HPDE6-E6E7 (cell line): Measurements from ENCODE around the gene GGA3.
A peak's percentile ranks its signal among the peaks of the same experiment; 100 is the strongest.
"Not testable (repeated sequence)": the region's sequence is repeated elsewhere in the genome, so short reads cannot be mapped to it uniquely, and the experiment has no call there.

Experiments used
- DNase-seq: peaks from one replicate; pipeline ENCODE4 v3.0.0; 2011; ENCODE audit warnings: missing footprints; ENCODE audit errors: extremely low spot score

Gene GGA3, protein sequence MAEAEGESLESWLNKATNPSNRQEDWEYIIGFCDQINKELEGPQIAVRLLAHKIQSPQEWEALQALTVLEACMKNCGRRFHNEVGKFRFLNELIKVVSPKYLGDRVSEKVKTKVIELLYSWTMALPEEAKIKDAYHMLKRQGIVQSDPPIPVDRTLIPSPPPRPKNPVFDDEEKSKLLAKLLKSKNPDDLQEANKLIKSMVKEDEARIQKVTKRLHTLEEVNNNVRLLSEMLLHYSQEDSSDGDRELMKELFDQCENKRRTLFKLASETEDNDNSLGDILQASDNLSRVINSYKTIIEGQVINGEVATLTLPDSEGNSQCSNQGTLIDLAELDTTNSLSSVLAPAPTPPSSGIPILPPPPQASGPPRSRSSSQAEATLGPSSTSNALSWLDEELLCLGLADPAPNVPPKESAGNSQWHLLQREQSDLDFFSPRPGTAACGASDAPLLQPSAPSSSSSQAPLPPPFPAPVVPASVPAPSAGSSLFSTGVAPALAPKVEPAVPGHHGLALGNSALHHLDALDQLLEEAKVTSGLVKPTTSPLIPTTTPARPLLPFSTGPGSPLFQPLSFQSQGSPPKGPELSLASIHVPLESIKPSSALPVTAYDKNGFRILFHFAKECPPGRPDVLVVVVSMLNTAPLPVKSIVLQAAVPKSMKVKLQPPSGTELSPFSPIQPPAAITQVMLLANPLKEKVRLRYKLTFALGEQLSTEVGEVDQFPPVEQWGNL

DNA sequence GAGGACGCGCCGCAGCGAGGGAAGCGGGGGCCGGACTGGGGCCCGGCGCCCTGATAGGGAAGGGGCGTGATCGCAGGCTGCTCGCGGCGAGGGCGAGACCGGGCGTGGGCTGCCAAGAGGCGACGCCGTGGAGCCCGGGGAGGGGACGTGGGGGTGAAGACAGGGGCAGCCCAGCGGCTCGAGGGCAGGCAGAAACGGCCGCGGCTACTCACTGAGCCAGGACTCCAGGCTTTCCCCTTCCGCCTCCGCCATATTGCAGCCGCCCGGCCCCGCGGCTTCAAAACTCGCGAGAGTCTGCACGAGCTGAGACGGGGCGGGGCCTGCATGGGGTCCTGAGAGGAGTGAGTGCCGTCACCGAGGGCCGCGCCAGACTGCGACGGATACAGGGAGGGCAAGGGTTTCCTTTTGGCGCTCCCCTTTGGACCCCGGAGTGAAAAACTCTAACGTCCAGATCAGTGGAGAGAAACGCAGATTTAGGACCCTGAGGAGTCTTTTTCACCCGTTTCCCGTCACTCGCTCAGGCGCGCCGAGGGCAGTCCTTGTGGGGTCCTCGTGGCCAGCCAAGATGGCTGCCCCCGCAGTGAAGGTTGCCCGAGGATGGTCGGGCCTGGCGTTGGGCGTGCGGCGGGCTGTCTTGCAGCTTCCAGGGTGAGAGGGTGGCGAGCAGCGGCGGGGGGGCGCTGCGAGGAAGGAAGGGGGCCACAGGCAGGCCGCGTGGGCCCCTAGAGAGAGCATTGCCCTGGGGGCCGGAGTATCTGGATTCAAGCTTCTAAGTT lies at the start of gene GGA3, which contains the start of gene MRPS7:
Gene GGA3, minus strand, starts transcription at position 271 of the 776 bp plus-strand sequence. Its CDS starts 19 bp downstream, at position 252.
Gene MRPS7, plus strand, starts transcription at position 544 of the 776 bp plus-strand sequence. Its CDS starts 22 bp downstream, at position 566.
- peak; percentile 94 for DNase-seq

DNA sequence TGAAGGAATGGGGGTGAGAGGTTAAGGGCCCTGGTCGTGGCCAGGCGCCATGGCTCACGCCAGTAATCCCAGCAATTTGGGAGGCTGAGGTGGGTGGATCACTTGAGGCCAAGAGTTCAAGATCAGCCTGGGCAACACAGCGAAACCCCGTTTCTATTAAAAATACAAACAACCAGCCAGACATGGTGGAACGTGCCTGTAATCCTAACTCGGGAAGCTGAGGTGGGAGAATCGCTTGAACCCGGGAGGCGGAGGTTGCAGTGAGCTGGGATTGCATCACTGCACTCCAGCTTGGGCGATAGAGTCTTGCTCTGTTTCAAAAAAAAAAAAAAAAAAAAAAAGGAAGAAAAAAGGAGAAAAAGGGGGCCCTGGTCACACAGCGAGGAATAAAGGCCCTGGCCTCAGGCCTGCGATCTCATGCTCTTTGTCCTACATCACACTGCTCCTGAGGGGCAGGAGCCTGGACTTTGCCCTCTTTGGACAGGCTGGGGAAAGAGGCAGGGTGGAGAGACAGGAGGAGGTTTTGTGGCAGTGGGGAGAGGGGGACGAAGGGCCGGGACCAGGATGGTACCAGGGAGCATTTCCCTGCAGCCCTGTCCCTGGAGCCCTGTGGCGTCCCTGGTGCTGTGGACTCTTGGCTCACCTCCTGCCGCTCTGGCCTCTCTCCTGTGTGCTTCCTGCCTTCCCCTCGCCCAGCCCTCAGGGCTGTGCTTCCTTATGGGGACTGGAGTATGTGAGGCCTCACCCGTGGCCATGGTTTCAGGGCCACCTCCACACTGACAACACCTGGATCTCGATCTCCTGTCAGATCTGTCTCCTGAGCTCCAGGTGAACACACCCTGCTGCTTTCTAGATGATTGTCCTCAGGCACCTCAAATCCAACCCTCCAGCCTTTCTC lies 47.6 kb upstream of the GGA3 start:
- no peak for DNase-seq

DNA sequence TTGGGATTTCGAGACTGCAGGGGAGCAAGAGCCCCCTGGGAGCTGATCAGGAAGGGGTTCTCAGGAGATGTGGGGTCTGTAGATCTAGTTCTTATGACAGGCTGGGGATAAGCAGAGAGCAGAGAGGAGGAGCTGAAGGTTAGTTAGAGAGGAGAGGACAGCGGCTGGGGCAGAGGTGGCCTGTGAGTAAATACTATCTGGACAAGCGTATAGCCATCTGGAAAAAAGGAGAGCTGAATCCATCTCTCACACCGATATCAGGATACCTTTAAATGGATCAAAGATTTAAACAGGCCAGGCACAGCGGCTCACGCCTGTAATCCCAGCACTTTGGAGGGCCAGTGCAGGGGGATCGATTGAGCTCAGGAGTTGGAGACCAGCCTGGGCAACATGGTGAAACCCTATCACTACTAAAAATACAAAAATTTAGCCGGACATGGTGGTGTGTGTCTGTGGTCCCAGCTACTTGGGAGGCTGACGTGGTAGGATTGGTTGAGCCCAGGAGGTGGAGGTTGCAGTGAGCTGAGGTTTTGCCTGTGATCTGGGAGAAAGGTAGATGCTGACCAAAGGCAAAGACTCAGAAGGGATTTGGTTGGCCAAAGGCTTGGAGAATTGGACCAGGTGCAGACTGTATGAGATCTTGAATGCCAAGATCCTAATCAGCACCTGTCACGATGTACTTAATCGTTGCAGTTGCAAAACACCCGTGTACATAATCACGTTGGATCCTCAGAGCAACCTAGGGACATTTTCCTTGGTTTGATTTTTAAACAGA lies 46.7 kb upstream of the GGA3 start:
- DNase-seq = no peak

DNA sequence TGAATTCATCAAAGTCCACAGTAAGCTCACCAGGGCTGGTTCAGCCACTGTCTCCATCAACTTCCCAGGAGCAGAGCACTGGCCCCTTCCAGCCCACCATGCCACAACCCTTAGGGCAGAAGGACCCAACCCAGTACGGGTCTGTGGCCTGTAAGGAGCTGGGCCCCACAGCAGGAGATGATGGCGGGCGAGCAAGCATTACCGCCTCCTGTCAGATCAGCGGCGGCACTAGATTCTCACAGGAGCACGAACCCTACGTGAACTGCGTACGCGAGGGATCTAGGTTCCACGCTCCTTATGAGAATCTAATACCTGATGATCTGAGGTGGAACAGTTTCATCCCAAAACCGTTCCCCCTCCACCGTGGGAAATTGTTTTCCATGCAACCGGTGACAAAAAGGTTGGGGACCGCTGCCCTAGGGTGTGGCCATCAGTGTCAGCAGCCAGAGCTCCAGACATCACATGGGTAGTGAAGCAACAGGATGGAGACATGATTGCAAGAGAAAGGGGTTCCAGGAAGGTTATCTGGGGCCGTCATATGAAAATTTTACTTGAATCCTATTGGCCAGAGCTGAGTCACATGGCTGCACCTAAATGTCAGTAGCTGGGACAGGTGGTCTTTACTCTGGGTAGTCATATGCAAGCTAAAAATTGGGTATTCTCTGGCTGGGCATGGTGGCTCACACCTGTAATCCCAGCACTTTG lies 40.2 kb upstream of the GGA3 start:
- no peak for DNase-seq

GRCh38 chr17:75301049-75301448 lies 39.6 kb upstream of the GGA3 start:
- no peak for DNase-seq

- no peak for DNase-seq
Measured at GRCh38 chr17:75300280-75300679, 38.9 kb upstream of the GGA3 start.

GRCh38 chr17:75295201-75296158 lies 34.1 kb upstream of the GGA3 start:
- DNase-seq = no peak

- DNase-seq = not testable (repeated sequence)
Measured at GRCh38 chr17:75292810-75293448, 31.5 kb upstream of the GGA3 start.

DNA sequence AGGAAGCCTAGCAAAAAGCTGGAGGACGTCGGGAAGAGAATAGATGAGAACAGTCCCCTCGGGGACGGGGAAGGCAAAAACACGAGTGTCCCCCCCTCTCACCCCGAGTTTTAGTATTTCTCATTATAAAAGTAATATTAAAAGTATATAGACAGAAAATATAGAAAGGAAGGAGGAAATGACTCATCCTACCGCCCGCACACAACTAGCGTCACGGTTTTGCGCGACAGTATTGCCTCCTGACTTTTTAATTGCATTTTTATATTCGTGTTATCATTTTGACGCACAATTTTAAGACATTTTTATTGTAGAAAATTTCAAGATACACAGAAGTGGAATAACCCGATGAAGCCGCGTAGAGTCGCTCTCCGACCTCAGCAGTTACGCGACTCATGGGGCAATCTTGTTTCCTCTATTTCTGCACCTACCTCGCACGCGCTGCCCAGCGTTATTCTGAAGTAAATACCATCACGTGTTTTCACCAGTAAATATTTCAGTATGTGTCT lies 28.5 kb upstream of the GGA3 start:
- no peak for DNase-seq

GRCh38 chr17:75289115-75289831 lies 27.9 kb upstream of the GGA3 start, which contains the start of gene SLC25A19:
SLC25A19 (minus strand) TSS chr17:75289433; CDS start chr17:75286764, 2,669 bp downstream.
- peak; percentile 100 for DNase-seq

- peak; percentile 46 for DNase-seq
Measured at GRCh38 chr17:75288770-75289114, 27.3 kb upstream of the GGA3 start.

- no peak for DNase-seq
Measured at GRCh38 chr17:75288359-75288758, 27.0 kb upstream of the GGA3 start.

GRCh38 chr17:75287221-75287620 lies 25.8 kb upstream of the GGA3 start:
- DNase-seq = no peak

DNA sequence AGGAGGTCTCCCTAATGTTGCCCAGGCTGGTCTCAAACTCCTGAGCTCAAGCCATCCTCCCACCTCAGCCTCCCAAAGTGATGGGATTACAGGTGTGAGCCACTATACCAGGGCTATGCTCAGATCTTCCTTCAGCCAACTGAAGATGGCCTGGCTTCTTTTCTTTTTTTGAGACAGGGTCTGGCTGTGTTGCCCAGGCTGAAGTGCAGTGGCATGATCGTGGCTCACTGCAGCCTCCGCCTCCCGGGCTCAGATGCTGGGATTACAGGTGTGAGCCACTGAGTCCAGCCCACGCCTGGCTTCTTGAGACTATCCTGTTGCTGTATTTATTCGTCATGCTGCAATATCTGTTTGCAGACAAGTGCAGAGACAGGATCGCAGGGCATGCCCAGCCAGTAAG lies 23.7 kb upstream of the GGA3 start:
- no peak for DNase-seq

DNA sequence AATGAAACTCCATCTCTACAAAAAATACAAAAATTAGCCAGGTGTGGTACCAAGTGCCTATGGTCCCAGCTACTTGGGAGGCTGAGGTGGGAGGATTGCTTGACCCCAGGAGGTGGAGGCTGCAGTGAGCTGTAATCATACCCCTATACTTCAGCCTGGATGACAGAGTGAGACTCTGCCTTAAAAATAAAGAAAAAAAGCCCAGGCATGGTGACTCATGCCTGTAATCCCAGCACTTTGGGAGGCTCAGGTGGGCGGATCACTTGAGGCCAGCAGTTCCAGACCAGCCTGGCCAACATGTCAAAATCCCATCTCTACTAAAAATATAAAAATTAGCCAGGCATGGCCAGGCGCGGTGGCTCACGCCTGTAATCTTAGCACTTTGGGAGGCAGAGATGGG lies 18.8 kb upstream of the GGA3 start:
- not testable (repeated sequence) for DNase-seq

DNA sequence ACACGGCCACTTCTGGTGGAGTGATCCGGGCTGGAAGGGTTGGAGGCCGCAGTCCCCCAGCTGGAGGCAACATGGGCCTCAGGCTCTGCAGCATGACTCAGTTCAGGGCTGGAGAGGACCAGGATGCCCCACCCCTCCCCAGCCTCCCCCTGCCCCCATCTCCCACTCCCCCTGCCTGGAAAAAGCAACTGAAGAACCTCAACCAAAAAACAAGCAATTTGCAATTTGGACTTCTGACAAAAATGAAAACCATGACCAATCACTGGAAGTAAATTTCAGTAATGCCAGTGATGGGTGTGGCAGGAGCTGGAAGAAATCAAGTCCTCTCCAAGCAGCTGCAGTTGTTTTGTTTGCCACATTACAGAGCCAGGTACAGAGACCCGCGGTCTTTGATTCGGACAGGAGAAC lies 16.3 kb upstream of the GGA3 start:
- DNase-seq = no peak
